ENCODE data around the gene CCRL2.
"Not testable (repeated sequence)": the region's sequence is repeated elsewhere in the genome, so short reads cannot be mapped to it uniquely, and the experiment has no call there.

CCRL2 gene

DNA sequence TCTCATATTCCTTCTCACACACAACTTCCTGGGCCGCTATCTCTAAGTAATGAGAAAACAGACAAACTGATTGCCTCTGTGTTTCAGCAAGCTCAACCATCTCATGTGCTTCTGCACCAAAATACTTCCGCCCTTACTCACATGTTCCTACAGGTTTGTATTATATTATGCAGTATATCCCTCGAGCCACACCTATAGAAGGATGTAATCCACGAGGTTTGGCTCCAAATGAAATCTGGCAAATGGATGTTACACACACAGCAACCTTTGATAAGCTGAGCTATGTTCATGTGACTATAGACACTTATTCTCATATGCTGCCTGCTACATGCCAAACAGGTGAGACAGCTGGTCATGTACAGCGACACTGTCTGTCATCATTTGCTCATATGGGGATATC is 22.6 kb downstream of the CCRL2 start:
- no peak for DNase-seq (ENCODE audit: low read depth)

DNA sequence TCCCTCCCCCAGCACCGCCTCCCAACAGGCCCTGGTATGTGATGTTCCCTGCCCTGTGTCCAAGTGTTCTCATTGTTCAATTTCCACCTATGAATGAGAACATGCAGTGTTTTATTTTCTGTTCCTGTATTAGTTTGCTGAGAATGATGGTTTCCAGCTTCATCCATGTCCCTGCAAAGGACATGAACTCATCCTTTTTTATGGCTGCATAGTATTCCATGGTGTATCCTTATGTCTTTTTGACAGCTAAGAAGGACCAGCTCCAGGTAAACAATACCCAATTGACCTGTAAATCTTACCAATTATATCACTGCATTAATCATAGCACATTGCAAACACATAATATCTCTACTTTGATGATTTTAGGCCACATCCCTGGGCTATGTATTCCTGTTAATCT is 23.8 kb downstream of the CCRL2 start:
- DNase-seq (ENCODE audit: low read depth) = not testable (repeated sequence)

DNA sequence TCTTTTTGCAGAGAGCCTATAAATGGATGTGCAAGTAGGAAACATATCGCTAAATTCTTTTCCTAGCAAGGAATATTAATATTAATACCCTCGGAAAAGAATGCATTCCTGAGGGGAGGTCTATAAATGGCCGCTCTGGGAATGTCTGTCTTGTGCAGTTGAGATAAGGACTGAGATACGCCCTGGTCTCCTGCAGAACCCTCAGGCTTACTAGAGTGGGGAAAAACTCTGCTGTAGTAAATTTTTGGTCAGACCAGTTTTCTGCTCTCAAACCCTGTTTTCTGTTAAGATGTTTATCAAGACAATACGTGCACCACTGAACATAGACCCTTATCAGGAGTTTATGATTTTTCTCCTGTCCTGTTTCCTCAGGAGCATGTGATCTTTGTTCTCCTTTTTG is 24.8 kb downstream of the CCRL2 start:
- not testable (repeated sequence) for DNase-seq (ENCODE audit: low read depth)

DNA sequence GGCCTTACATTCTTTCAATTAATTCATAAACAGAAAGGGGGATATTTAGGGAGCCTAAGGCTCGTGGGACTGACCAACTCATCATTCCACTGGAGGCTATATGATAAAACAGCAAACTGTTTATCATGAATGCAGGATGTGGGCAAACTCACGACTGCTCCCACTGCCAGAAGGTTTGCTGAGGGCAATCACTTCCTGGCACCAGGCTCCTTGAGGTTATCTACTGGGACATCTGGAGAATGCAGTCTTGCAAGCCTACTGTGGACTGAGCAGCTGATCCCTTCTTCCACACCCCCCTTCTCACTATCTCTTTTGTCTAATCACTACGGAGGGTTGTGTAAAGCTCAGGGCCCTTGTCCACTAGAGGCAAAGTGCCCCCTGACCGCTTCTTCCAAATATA is 26.1 kb downstream of the CCRL2 start:
- not testable (repeated sequence) for DNase-seq (ENCODE audit: low read depth)

DNA sequence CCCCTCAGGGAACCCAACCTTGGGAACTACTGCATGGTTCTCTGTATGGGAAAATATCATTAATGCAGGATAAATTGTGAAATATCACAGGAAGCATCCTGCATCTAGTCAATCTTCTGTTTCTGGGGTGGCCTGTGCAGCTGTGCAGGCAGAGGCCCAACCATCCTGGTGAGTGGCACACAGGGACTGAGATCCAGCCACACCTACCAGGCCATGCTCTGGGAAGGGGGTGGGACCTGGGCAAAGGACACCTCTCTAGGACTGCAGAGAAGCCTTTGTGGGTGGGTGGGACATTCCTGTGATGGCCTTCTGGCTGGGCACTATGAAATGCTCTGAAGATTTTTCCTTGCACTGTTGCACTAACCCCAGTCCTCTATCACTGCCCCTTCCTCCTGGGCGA is 26.8 kb downstream of the CCRL2 start:
- no peak for DNase-seq (ENCODE audit: low read depth)

DNA sequence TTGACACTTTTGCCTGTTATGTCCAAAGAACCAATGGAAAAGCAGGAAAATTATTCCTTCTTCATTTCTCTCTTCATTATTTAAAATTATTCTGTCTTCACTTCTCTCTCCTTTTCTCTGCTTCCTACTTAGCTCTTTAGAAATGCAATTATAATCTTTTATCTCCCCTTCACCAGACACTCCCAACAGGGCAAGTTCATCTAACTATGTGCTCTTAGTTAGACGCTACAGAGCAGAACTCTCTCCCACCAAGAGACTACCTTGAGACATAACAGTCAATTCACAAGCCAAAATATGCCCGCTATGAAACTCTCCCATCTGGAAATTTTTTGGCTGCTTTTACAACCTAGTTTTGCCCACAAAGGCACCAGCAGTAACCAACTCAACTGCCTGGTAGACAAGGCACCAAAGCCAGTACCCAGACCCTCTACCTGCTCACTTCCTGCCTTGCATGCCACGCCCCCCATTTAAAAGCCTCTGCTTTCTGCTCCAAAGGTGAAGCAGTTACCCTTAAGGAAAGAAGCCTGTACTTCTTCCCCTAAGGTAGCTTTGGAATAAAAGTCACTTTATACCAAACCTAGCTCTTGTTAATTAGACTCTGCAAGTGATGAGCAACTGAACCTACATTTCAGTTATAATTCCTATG is 28.1 kb downstream of the CCRL2 start:
- DNase-seq (ENCODE audit: low read depth) = no peak

DNA sequence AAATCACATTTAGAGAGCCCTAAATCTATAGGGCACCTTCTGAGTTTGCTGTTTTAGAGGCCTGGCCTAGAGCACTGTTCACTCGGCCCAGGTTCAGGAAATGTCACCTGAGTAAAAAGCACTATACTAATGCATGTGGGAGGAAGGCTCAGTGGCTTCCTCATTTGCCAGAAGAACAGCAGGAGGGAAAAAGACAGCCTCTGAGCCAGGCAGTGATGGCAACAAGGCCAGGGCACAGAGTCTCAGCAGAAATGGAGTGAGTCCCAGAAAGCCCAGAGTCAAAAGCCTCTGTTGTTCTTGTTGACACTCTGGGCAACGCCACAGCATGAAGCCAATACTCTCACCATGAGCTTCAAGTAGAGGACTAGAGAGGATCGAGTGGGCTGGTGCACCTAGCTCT is 31.8 kb downstream of the CCRL2 start:
- no peak for DNase-seq (ENCODE audit: low read depth)

DNA sequence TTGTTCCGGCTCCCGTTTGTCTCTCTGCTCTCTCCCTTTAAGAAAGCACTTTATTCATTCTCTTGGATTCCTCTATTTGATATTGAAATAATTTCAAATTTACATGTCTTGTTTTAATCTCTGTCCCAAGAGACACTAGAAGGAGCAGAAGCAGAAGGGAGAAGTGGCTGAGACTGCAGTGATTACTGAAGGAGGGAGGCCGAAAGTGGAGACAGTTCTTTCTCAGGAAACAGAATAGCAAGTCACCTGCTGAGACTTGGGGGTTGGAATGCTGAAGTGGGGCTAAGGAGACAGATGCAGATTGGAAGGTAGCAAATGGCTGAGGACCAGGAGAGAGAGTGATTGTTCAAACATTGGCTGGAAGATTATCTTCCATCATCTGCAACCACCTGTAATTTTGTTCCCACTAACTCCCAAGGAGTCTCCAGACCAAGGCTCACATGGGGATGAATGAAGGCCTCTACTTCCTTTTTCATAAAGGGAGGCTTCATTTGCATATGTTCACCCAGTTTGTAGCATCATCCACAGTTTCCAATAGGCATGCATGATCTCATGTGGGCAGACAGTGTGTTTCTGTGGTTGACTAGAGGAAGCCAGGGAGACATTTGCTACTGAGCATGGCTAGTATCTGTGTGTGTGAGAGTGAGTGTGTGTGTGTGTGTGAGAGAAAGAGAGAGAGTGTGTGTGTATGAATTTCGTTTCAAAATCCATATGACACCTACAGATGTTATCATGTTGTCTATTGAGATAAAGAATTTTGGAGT is 33.7 kb downstream of the CCRL2 start:
- no peak for DNase-seq (ENCODE audit: low read depth)

DNA sequence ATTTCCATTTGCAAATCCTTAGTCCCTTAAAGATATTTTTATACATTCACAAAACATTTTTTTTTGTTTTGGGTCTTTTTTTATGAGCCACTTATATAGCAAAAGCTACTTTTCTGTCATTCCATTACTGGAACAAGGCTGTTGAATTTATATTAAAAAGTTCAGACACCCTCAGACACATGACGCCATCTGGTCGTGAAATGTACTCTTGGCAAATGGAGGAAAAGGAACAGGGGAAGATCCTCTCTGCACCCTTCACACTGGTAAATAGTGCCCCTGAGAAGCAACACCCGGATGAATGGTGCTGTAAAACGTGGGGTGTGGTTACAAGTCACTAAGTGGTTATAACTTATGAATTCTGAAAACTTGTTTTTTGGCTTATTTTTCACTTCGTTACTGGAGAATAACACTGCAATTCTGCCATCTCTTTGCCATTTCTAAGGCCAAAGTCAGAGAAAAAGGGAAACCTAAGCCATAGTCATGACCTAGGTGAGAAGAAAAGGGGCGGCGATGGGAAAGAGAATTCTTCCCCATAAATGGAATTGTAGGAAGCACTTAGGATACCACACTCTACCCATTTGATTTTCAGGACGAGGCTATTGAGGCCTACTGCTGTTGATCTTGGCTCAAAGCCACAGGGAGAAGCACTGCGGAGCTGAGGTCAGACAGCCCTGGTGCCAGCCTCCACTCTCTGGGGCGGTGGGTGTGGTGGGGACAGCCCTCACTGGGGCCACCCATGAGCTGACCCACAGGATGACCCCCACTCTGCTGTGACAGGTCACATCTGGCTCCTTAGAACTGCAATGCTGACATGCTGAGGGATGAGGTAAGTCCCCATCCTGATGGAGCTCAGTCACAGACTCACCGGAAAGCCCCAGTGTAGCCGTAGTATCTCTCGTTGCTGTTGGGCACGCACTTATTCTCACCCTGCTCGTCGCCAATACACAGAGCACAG is 35.8 kb downstream of the CCRL2 start:
- DNase-seq (ENCODE audit: low read depth) = no peak

DNA sequence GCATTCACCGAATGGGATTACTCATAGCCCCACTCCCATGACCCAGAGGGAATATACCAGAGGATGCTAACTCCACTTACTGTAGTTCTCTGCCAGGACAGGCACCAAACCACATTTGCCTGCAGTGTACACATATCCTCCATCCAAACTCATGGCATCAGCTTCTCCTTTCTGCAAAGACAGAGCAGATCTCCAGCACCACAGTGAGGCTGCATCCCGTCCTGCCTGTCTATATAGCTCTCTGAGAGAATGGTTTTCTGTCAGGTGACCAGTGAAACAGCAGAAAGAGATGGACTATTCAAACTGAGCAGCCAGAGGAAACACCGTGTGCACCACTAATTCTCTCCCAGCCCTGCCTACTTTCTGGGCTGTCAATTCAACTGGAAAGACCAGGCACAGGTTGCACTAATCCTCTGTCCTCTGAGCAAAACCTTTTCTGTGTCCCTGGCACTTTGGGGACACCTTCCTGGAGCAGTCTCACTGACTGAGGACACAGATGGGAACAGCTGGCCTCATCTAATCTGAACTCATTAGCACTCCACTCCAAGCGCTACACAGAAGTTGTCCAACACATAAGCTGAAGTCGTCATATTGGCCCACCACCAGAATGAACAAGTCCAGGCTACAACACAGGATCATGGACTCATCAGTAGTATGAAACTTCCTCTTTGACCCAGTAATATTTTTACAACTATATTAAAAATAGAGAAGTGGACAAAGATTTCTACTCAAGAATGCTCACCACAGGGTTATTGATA is 40.3 kb downstream of the CCRL2 start:
- no peak for DNase-seq (ENCODE audit: low read depth)

DNA sequence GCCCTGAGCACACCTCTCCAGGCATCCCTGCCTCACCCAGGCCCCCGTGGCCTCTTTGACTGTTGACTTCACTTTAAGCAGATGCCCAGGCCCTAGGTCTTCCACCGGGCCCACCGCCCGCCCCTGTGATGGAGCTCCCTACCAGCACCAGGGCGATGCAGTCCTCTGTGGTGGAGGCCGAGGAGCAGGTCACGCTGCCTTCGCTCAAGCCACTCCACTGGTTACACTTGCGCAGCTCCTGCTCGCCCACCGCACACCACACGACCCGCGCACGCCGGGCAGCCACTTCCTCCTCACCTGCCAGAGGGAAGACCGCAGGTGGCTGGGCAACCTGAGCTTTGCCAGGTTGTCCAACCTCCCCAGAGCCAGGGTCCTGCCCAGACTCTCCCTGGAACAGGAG is 41.7 kb downstream of the CCRL2 start:
- no peak for DNase-seq (ENCODE audit: low read depth)

DNA sequence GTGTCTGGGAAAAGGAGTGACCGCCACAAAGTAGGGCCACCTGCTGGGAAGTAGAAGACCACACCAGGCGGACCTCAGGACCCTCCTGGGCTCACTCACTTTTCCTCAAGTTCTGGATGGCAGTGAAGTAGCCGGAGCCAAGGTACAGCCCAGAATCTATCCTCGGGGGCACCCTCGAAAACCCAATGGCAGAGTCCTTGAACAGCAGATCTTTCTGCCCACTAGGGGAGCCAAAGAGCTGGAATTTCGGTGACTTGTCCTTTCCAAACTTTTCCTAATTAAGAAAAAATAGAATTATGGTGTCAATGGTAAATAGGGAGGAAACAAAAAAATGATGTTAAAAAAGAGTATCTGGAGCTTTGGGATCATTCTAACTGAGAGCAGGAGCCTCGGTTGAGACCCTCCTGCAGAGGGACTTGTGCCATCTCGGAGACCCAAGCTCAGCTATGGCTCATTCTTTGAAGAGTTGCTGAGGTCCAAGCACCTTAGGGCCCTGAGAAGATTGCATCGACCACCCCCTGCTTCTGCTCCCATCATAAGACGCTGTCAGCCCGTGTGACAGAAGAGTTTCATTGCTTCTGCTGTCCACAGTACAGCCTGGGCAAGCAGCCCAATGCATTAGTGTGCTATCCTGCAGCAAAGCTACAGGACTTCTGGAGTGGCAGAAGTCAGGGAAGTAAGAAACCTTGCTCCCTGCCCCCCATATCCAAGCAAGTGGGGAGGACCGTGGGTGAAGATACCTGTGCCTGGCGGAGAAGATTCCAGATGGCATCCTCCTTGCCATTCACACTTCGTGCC is 42.9 kb downstream of the CCRL2 start:
- no peak for DNase-seq (ENCODE audit: low read depth)

DNA sequence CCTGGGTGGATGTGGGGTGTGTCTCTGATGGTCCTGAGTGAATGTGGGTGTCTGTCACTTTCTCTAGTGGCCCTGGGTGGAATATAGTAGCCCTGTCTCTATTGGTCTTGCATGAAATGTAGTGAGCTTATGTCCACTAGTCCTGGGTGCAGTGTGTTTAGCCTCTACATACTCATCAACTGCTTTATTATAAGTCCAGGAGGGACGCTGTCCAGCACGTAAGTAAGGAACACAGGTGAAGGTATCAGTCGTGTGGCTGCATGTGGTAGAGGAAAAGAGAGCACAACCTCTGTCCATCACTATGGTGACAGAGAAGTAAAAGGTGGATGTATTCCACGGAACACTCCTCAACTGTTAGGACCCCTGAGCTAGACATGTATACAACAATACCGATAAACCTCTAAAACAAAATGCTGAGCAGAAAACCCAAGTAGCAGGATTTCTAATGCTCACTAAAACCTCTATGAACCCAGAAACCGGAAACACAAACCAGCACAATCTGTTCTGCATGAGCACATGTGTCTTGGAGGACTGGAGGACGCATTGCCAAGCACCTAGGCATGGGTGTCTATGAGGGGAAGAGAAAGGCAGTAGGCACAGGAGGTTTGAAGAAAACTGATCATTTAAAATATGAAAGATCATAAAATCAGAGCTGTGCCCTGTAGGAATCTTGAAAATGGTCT is 46.6 kb downstream of the CCRL2 start:
- DNase-seq (ENCODE audit: low read depth) = no peak

DNA sequence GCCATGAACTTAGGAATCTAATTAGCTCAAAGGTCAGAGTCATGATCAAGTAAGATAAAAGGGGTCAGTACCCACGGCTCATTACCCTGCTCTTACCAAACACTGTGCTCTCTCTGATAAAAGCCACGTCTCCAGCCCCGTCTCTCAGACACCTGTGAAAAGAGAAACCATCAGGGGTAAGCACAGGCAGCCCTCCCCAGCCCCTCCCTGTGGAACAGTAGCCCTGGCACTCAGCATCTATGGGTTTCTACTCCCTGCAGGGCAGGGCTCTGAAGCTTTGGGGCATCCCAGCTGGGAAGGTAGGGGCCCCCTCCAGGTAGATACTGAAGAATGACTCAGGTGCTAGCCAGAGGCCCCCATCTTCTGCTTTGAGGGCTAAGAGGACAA is 47.1 kb downstream of the CCRL2 start:
- DNase-seq (ENCODE audit: low read depth) = no peak

DNA sequence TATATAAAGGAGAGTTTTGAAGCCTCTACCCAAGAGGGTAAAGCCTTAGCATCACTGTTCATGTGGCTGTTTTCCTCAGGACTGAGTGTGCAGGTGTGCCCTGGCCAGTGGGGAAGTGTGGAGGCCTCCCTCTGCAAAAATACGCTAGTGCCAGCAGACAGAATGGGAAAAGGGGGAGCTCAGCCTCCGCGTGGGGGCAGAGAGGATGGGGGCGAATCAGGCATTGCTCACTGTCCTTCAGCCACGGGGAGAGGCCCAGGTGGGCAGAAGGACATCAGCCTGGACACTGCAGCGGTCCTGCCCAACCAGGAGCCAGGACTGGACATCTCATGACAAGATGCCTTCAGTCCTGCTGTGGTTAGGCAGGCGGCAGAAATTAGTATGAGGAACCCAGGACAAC is 47.5 kb downstream of the CCRL2 start:
- no peak for DNase-seq (ENCODE audit: low read depth)

DNA sequence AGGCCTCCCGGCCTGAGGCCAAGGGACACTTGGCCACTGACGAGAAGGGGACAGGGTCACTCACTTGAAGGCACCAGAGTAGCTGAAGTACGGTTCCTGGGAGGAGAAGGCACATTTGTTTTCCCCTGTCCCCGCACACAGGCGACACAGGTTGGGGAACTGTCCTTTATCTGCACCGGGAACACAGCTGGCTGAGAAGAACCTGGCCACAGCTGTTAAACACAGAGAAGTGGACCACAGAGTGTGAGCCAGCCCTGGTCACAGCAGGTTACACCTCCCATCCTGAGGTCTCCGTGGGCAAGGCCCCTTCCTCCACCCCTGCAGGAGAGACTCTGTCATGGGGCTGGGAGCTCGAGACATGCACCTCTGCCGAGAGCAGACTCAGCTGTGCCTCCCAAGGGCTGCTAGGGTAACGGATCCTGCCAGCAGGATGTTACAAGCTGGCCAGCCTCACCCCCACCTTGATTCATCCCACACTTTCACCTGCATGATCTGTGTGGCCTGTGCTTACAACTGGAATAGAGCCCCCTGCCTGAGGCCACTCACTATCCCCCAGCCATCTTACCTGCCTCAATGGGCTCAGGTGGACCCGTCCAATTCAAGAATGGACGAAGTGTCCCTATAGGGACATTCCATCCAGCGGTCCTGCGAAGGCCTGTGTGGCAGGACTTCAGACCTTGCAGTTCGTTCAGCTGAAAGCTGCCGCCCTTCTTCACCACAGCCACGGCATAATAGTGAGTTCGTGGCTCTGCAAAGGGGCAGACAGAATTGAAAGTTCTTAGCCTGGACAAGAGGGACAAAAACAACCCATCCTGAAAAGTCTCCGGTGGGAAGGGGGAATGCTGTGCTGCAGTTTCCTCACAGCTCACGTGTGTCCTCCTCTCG is 48.4 kb downstream of the CCRL2 start:
- DNase-seq (ENCODE audit: low read depth) = no peak

DNA sequence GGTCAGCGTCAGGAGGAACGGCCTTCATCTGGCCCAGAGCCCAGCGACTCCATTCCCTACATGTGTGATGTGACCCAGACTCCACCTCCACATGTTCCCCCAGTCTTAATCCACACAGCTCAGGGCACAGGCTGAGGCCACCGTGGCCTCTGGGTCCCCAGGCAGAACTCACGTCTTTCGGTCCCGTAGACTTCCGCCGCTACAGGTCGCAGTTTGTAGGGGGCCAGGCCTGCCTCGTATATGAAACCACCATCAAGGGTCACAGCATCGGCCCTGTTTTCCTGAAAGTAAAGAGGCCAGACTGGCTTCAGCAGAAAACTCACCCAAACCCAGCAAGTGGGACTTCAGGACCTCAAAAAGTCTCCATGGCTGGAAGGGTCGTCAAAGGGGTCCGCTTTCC is 49.1 kb downstream of the CCRL2 start:
- DNase-seq (ENCODE audit: low read depth) = no peak

All from non-pigmented ciliary epithelial cell (primary cell).